Vagina (tissue), 2 donors: ENCODE data around the gene TXNL1.

ENCODE experiments used
- POLR2A ChIP-seq, 2 donors: fragments of 450-650 bp; IDR thresholded peaks; one replicate each; pipeline ENCODE4 v1.6.1; 2017; ENCODE audit warnings: antibody characterized with exemption in 2 of 2, mild to moderate bottlenecking in 2 of 2, moderate library complexity in 2 of 2
- POLR2AphosphoS5 ChIP-seq, 2 donors: sonication (generic); formaldehyde crosslinking; IDR thresholded peaks; one replicate each; pipeline ENCODE4 v1.9.0; 2017; ENCODE audit warnings: antibody characterized with exemption in 2 of 2, mild to moderate bottlenecking in 2 of 2, low read depth in 1 of 2; ENCODE audit not compliant: insufficient read depth in 1 of 2
- TF ChIP-seq, protein P1 (sequence below), 3 experiments: fragments of 450-650 bp in 2 of 3; fragments of 200-600 bp in 1 of 3; sonication (generic) in 1 of 3; IDR thresholded peaks; one replicate each; pipeline ENCODE4 v1.5.1; 2017 to 2019; ENCODE audit warnings: antibody characterized with exemption in 3 of 3, mild to moderate bottlenecking in 2 of 3, moderate library complexity in 2 of 3

DNA sequence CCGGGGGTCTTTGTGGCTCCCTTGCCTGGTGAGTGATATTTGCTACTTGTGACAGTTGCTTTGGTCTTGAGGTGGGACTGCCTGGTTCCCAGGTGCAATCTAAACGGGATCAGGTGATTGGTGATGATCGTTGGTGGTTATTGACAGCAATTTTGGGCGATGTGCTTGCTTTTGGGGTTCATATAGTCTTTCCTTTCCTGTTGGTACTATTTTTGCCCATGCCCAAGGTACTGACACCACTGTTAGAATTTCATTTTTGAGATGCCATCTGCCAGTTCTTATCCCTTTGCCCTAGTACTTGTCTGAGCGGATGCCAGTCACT is 13.3 kb upstream of the TXNL1 start:
- TF ChIP-seq, protein P1, sequence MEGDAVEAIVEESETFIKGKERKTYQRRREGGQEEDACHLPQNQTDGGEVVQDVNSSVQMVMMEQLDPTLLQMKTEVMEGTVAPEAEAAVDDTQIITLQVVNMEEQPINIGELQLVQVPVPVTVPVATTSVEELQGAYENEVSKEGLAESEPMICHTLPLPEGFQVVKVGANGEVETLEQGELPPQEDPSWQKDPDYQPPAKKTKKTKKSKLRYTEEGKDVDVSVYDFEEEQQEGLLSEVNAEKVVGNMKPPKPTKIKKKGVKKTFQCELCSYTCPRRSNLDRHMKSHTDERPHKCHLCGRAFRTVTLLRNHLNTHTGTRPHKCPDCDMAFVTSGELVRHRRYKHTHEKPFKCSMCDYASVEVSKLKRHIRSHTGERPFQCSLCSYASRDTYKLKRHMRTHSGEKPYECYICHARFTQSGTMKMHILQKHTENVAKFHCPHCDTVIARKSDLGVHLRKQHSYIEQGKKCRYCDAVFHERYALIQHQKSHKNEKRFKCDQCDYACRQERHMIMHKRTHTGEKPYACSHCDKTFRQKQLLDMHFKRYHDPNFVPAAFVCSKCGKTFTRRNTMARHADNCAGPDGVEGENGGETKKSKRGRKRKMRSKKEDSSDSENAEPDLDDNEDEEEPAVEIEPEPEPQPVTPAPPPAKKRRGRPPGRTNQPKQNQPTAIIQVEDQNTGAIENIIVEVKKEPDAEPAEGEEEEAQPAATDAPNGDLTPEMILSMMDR (IDR thresholded peaks at IDR 0.05) = no peak
- TF ChIP-seq POLR2A (IDR thresholded peaks at IDR 0.05) (no peak), POLR2AphosphoS5 (IDR thresholded peaks at IDR 0.05; ENCODE audit: insufficient read depth in 1 of 2, low read depth in 1 of 2) (no peak)
